Mesothelial cell of epicardium (in vitro differentiated cells): ENCODE measurements around the gene TMCC1. TPM values are rescaled to one million over a fixed set of nuclear protein-coding genes. Genes with fewer than 3 reads are reported as not detected.
"Not testable (repeated sequence)": the region's sequence is repeated elsewhere in the genome, so short reads cannot be mapped to it uniquely, and the experiment has no call there.

ENCODE experiments used
- DNase-seq, 2 experiments: peaks; one replicate each; pipeline ENCODE4 v3.0.0; 2021; ENCODE audit warnings: low spot score in 2 of 2; ENCODE audit not compliant: unreplicated experiment in 2 of 2
- H3K27ac Mint-ChIP-seq: 2 replicates; pipeline ENCODE4 v1.8.0; 2021; ENCODE audit warnings: mixed read lengths
- H3K27me3 Mint-ChIP-seq: 2 replicates; pipeline ENCODE4 v1.8.0; 2021; ENCODE audit warnings: low read depth, mixed read lengths
- H3K36me3 Mint-ChIP-seq: 2 replicates; pipeline ENCODE4 v1.8.0; 2021; ENCODE audit warnings: mixed read lengths
- H3K4me1 Mint-ChIP-seq: 2 replicates; pipeline ENCODE4 v1.8.0; 2021; ENCODE audit warnings: mixed read lengths
- H3K4me3 Mint-ChIP-seq: 2 replicates; pipeline ENCODE4 v1.8.0; 2021; ENCODE audit warnings: mild to moderate bottlenecking, moderate library complexity, mixed read lengths
- H3K9me3 Mint-ChIP-seq: 2 replicates; pipeline ENCODE4 v1.8.0; 2021; ENCODE audit warnings: mixed read lengths
- total RNA-seq: library from RNA; stranded (reverse); gene quantifications from 3 replicates; pipeline ENCODE4 v1.2.1, GENCODE V29; 2021
- TF ChIP-seq, protein P1 (sequence below): fragments of 200-600 bp; sonication (generic); IDR thresholded peaks from one replicate; pipeline ENCODE4 v1.5.0; 2021; ENCODE audit warnings: antibody characterized with exemption; ENCODE audit not compliant: unreplicated experiment

TMCC1 gene
- total RNA-seq, 1 donor from 2014 or later: 52.4 TPM

DNA sequence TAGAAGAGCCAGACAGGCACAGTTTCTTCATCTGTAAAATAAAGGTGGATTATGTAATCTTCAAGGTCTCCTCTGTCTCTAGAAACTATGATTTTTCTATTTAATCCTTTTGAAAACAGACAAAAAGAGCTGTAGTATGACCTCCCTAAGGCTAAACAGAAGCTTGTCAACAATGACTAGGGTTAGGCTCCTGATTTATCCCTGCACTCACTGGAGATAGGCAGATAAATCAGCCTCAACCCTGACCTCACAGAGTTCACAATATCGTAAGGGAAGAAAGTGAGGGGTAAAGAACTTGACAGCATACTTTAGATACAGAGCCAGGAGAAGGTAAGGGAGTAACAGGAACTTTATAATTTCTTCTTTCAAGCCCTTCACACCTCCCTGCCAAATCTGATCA lies 124.8 kb downstream of the TMCC1 start:
- H3K4me1 Mint-ChIP-seq: peaks cover 4% of the 10 kb centered on the region
- no peak for DNase-seq
- no peak overlapping the region for H3K4me3 Mint-ChIP-seq

DNA sequence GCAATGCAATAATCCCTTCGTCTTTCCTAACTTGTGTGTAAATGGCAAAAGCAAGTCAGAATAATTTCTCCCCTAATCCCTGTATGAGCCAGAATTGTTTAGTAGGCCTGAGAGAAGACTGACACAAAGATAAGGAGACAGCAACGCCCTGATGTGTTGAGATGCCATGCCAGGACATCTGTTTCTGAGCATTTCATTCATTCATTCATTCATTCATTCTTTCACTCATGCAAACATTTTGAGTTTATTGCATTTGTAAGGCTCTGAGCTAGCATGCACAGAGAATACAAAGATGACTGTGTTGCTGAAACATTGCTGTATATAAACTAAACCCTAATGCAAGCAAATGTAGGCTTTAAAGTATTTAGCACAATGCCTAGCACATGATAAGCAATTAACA lies 127.4 kb downstream of the TMCC1 start:
- H3K4me1 Mint-ChIP-seq: peaks cover 4% of the 10 kb centered on the region
- TF ChIP-seq, protein P1, sequence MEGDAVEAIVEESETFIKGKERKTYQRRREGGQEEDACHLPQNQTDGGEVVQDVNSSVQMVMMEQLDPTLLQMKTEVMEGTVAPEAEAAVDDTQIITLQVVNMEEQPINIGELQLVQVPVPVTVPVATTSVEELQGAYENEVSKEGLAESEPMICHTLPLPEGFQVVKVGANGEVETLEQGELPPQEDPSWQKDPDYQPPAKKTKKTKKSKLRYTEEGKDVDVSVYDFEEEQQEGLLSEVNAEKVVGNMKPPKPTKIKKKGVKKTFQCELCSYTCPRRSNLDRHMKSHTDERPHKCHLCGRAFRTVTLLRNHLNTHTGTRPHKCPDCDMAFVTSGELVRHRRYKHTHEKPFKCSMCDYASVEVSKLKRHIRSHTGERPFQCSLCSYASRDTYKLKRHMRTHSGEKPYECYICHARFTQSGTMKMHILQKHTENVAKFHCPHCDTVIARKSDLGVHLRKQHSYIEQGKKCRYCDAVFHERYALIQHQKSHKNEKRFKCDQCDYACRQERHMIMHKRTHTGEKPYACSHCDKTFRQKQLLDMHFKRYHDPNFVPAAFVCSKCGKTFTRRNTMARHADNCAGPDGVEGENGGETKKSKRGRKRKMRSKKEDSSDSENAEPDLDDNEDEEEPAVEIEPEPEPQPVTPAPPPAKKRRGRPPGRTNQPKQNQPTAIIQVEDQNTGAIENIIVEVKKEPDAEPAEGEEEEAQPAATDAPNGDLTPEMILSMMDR: no peak
- no peak for DNase-seq
- H3K27me3 Mint-ChIP-seq: no peaks in the 10 kb centered on the region
- H3K27ac Mint-ChIP-seq: no peak overlapping the region
- no peak overlapping the region for H3K4me3 Mint-ChIP-seq
- peaks cover 7% of the 10 kb centered on the region for H3K36me3 Mint-ChIP-seq
- peaks cover 3% of the 10 kb centered on the region for H3K9me3 Mint-ChIP-seq

More for the DNA sequence above, 124.8 kb downstream of the TMCC1 start:
- no peak overlapping the region for H3K27ac Mint-ChIP-seq
- no peaks in the 10 kb centered on the region for H3K9me3 Mint-ChIP-seq
- no peaks in the 10 kb centered on the region for H3K27me3 Mint-ChIP-seq
- H3K36me3 Mint-ChIP-seq: no peaks in the 10 kb centered on the region
- TF ChIP-seq, protein P1: no peak

DNA sequence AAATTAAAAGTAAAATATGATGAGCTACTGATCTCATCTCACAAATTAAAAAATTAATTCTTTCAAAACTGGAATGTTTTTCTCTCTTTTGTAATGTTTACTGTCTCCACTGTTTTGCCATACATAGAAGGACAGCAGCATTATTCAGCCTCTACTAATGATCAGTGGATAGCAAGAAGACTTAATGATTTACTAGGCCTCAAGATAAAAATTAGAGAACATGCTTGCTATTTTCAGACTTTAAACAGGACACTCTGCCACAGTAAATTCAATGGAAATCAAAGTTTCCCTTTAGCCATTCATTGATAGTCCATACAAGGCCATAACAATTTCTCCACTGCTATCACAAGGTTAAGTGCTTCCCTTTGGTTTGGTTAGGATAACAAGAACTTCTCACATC lies 129.4 kb downstream of the TMCC1 start:
- no peak overlapping the region for H3K4me3 Mint-ChIP-seq
- TF ChIP-seq, protein P1: no peak
- no peak for DNase-seq
- peaks cover 4% of the 10 kb centered on the region for H3K4me1 Mint-ChIP-seq
- peaks cover 3% of the 10 kb centered on the region for H3K9me3 Mint-ChIP-seq
- H3K36me3 Mint-ChIP-seq: peaks cover 8% of the 10 kb centered on the region
- peak overlapping the region; percentile 36 for H3K27ac Mint-ChIP-seq
- no peaks in the 10 kb centered on the region for H3K27me3 Mint-ChIP-seq

DNA sequence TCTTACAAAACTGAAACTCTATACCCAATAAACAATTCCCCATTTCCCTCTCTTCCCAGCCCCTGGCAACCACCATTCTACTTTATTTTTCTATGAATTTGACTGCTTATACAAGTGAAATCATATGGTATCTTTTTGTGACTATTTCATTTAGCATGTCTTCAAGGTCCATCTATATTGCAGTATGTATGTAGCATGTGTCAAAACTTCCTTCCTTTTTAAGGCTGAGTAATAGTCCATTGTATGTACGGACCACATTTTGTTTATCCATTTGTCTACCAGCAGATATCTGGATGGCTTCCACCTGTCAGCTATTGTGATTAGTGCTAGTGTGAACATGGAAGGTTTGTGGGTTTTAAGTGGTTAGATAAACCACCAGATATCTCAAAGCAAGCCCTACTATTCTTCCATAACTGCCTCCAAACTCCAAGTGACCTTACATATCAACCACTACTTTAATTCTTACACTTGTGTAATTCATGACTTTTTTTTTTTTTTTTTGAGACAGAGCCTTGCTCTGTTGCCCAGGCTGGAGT lies 134.7 kb downstream of the TMCC1 start:
- TF ChIP-seq, protein P1: no peak
- Mint-ChIP-seq H3K27ac (no peak overlapping the region), H3K4me1 (no peaks in the 10 kb centered on the region), H3K4me3 (no peak overlapping the region), H3K9me3 (peaks cover 13% of the 10 kb centered on the region), H3K27me3 (no peaks in the 10 kb centered on the region), H3K36me3 (peaks cover 34% of the 10 kb centered on the region)
- no peak for DNase-seq

DNA sequence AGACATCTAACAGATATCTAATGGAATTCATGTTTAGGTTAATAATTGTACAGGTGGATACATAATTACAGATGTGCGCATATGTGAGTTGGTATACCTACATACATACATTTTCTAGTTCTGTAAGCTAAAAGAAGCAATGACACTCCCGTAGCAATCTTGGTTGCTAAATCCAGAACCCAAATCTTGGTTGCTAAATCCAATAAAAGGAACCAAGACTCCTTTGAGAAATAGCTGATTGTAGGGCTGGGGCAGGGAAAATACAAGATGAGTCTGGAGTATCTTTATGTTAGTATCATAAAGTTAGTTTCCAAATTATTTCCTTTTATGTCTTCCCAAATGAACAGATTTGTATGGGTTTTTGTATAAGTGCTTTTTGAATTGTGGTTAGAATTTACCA lies 135.2 kb downstream of the TMCC1 start:
- Mint-ChIP-seq H3K9me3 (peaks cover 18% of the 10 kb centered on the region), H3K4me1 (no peaks in the 10 kb centered on the region), H3K27ac (no peak overlapping the region), H3K4me3 (no peak overlapping the region), H3K27me3 (no peaks in the 10 kb centered on the region), H3K36me3 (peaks cover 38% of the 10 kb centered on the region)
- DNase-seq: no peak
- TF ChIP-seq, protein P1: no peak

DNA sequence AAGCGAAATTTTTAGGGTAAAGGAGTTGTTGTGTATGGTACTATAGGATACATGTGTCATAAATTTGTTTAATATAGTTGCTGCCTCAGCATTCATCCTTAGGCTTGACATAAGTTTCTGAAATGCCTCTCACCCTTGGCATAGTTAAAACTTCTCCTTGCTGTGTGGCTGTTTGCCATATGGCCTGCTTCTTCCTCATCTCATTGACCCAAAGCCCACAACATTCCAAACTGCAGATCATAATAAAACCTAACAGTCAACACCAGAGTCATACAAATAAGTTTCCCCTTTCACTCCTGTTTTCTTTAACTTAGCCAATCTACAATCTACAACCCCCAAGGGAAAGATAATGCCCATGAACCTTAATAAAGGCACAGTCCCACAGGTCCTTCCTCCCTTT lies 136.6 kb downstream of the TMCC1 start:
- no peak for DNase-seq
- H3K9me3 Mint-ChIP-seq: peaks cover 26% of the 10 kb centered on the region
- peak overlapping the region; percentile 9 for H3K27ac Mint-ChIP-seq
- H3K27me3 Mint-ChIP-seq: no peaks in the 10 kb centered on the region
- TF ChIP-seq, protein P1: no peak
- peaks cover 47% of the 10 kb centered on the region for H3K36me3 Mint-ChIP-seq
- H3K4me3 Mint-ChIP-seq: no peak overlapping the region
- H3K4me1 Mint-ChIP-seq: no peaks in the 10 kb centered on the region

DNA sequence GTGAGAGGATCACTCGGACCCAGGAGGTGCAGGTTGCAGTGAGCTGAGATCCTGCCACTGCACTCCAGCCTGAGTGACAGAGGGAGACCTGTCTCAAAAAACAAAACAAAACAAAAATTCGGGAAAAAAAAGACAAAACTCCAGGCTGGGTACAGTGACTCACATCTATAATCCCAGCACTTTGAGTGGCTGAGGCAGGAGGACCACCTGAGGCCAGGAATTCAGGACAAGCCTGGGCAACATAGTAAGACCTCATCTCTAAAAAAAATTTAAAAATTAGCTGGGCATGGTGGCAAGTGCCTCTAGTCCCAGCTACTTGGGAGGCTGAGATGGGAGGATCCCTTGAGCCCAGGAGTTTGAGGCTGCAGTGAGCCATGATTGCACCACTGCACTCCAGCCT lies 142.4 kb downstream of the TMCC1 start:
- Mint-ChIP-seq H3K9me3 (peaks cover 23% of the 10 kb centered on the region), H3K36me3 (peaks cover 29% of the 10 kb centered on the region)
- not testable (repeated sequence) for DNase-seq, H3K4me1 Mint-ChIP-seq, H3K4me3 Mint-ChIP-seq, H3K27me3 Mint-ChIP-seq, H3K27ac Mint-ChIP-seq
